ENCODE data around the gene FYN. TPM values are rescaled to one million over a fixed set of nuclear protein-coding genes. Genes with fewer than 3 reads are reported as not detected.

FYN gene
- total and polyA plus RNA-seq, 2 of the 4 experiments (the other 2 are of a cell fraction) = 30.8 to 36.4 TPM

DNA sequence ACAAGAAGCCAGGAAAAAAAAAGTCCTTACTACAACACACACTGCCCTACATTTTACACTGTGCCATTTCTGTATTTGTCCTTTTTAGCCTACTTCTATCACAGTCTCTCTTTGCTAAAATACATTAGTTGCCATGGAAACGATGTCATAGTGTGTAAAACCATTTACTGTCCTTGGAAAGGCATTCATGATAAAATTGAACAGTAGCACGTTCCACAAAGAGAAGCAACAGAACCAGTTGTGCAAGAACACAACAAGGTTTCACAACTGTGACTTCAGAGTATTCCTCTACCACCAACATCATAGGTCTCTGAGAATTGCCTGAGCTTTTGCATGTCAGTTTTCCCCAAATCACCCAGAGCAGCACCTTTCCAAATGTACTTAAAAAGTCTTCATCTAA, 20.5 kb downstream of the FYN start:
- Histone ChIP-seq H3K9me3 (ENCODE audit: control insufficient read depth, insufficient read depth, low read length) (no peaks in the 10 kb centered on the region), H3K56ac (ENCODE audit: extremely low read depth, insufficient read depth, low read length) (no peak overlapping the region), H3K4ac (ENCODE audit: low read depth, low read length) (no peak overlapping the region), H4K91ac (ENCODE audit: insufficient read depth, low read depth, low read length) (no peak overlapping the region), H4K8ac (ENCODE audit: low read depth in 2 of 2, low read length in 2 of 2) (no peak overlapping the region), H3K14ac (replicated peaks; ENCODE audit: low read depth, low read length) (no peak overlapping the region), H3K18ac (ENCODE audit: low read depth, low read length) (no peak overlapping the region), H3K4me2 (ENCODE audit: low read depth, low read length) (no peak overlapping the region), H2AFZ (replicated peaks; ENCODE audit: low read length, poor library complexity) (no peak overlapping the region), H2BK20ac (ENCODE audit: low read depth, low read length) (no peak overlapping the region), H4K20me1 (ENCODE audit: insufficient read depth, low read length) (peaks cover 35% of the 10 kb centered on the region), H2AK5ac (ENCODE audit: low read depth, low read length) (no peak overlapping the region), H3K4me3 (ENCODE audit: insufficient read depth, low read depth, low read length) (no peak overlapping the region), H3K79me1 (ENCODE audit: low read depth in 1 of 2, low read length in 2 of 2) (peaks cover 24 to 52% of the 10 kb centered on the region in 2 experiments), H3K27me3 (ENCODE audit: control insufficient read depth, insufficient read depth, low read length) (no peaks in the 10 kb centered on the region), H2AK9ac (replicated peaks; ENCODE audit: low read depth, low read length, poor library complexity) (no peak overlapping the region), H3K9ac (ENCODE audit: low read depth, low read length) (no peak overlapping the region), H2BK120ac (ENCODE audit: low read depth, low read length) (no peak overlapping the region), H2BK5ac (ENCODE audit: low read depth, low read length, poor library complexity, severe bottlenecking) (no peak overlapping the region), H3K27ac (ENCODE audit: insufficient read depth, low read length) (no peak overlapping the region), H3K36me3 (ENCODE audit: control insufficient read depth, insufficient read depth, low read length) (no peaks in the 10 kb centered on the region; the same call in 1 of the 2 replicates), H3K23ac (ENCODE audit: low read depth, low read length) (no peak overlapping the region), H3K9me1 (ENCODE audit: insufficient read depth, low read length) (peaks cover 5% of the 10 kb centered on the region; the same call in 1 of the 2 replicates), H4K5ac (ENCODE audit: low read depth, low read length) (no peak overlapping the region), H2BK15ac (ENCODE audit: low read depth, low read length) (no peak overlapping the region), H3K4me1 (ENCODE audit: control insufficient read depth, insufficient read depth, low read length) (no peaks in the 10 kb centered on the region)
- WGBS, 2 experiments (ENCODE audit: extremely low coverage in 2 of 2, insufficient read length in 1 of 2) = no CpG with 5 or more reads among the region's 2 CpGs
- dilution Hi-C loops (cut with HindIII; ENCODE audit: low sequenced_read_pairs, unreplicated experiment) = no loop called here
- TF ChIP-seq CEBPB (IDR thresholded peaks at IDR 0.05; ENCODE audit: low read depth, low read length) (peak; percentile 91), MAFK (IDR thresholded peaks at IDR 0.05; ENCODE audit: low read depth, low read length) (no peak)
- ATAC-seq (ENCODE audit: low read depth) (no peak), DNase-seq (peak; percentile 34)
- in situ Hi-C loops (cut with MboI; ENCODE audit: low sequenced_read_pairs) = no loop called here
- ChIA-PET POLR2A (ENCODE audit: unreplicated experiment) (no interaction called here), CTCF (no interaction called here)
- intact Hi-C loops (cut with micrococcal nuclease) = no loop called here
- no TSS peak for BruUV-seq (replicated peaks)

All from IMR-90 (cell line).